Loucy (cell line): ENCODE results near the gene AGT.

Experiments
- CTCF ChIP-seq: fragments of 200-600 bp; sonication (generic); conservative IDR thresholded peaks from 2 replicates; pipeline ENCODE4 v1.5.1; 2014; ENCODE audit warnings: mild to moderate bottlenecking, antibody characterized with exemption, low read length
- EZH2phosphoT487 ChIP-seq: fragments of 200-600 bp; IDR thresholded peaks from 2 replicates; pipeline ENCODE4 v1.6.1; 2018; ENCODE audit warnings: antibody characterized with exemption, mild to moderate bottlenecking, moderate library complexity, borderline replicate concordance

GRCh38 chr1:230690101-230690500, 23.8 kb downstream of the AGT start:
- no peak for TF ChIP-seq CTCF
- no peak for TF ChIP-seq EZH2phosphoT487
